NCI-H82 (cell line): ENCODE results near the gene KCTD16.
A peak's percentile ranks its signal among the peaks of the same experiment; 100 is the strongest.

ENCODE experiments used
- DNase-seq: peaks from one replicate; lab custom pipeline; 2025; lab: John Stamatoyannopoulos, UW

Gene KCTD16

DNA sequence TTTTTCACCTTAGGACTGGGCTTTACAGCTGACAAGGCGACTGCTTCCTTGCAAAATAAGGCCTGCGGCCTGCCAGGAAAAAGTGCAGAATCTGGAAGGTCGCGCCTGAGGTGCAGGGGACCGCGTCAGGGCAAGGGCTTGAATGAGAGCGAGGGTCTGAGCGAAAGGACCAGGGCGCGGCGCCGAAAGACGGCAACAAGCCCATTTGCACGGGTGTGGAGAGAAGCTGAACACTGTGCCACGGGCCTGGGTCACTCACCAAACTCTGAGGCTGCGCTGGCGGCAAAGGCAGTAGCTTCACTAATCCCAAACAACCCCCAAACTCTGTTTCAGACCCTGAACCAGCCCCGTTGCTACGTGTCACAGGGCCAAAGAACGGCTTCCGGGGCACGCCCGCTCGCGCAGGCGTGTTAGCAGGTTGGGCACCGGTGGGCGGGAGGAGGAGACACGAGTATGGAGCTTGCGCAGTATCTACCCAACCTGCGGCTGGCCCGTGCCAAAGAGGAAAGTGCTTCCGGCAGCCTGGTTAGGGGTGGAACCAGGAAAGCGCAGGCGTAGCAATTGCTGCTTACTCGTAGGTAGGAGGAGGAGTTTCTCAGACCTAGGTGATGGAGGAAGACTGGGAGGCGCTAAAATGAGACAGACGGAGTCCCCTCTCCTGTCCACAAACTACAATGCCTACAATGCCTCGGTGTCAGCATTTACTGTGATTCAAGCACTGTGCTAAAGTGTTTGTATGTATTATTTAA lies at the start of gene KCTD16, which contains the start of gene YIPF5:
KCTD16 (plus strand) TSS at position 598 of the 749 bp plus-strand sequence.
YIPF5 (minus strand) TSS at position 384 of the 749 bp plus-strand sequence. CDS start 704 bp downstream, outside the sequence.
- peak; percentile 98 for DNase-seq

DNA sequence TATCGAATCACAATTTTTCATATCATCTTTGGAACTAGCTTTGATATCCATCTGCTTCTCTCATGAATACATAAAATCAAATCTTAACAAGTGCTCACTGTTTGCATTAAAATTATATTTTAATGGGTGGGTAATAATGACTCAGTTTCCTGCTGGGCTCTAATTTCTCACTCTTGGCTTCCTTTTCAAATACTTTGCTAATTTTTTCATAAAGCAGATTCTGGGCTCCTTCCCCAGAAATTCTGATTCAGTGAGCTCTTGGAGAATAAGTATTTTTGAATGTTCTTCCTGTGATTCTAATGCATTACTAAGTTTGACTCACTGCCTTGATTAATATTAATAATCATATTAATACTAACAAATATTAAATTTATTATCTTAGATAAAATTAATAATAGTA lies 49.1 kb upstream of the KCTD16 start:
- DNase-seq = no peak

DNA sequence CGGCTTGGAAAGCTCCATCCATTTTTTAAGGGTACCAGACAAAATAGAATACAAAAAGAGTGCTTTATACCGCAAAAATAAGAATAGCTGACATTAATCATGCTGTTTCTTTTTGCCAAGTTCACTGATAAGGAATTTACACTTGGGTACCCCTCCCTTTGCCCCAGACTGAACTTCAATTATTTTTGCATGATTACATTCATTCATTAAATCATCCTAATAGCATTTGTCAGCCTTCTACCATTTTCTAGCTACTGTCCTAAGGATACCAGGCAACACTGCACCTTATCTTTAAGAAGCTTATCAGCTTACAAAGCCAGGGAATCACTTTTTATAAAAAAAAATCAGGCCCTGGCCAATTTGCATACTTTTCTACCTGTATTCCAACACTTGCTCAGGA lies 48.6 kb upstream of the KCTD16 start:
- peak; percentile 82 for DNase-seq

DNA sequence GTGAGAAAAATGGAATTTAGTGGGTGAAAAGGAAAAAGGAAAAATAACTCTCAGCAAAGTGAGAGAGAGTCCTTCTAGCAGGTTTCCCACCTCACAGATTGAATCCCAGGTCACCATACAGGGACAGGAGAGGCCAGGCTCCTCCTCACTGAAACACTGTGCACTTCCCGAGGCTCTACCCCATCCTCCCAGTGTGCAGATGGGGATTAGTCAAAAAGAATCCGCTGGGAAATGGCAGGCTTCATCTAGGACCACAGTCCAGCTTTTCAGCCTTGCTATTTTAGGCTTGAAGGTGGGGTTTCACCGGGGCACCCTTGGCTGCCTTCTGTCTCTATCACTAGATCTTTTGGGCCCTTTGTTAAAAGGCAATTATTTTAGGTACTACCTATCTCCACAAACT lies 48.0 kb upstream of the KCTD16 start:
- peak; percentile 93 for DNase-seq

DNA sequence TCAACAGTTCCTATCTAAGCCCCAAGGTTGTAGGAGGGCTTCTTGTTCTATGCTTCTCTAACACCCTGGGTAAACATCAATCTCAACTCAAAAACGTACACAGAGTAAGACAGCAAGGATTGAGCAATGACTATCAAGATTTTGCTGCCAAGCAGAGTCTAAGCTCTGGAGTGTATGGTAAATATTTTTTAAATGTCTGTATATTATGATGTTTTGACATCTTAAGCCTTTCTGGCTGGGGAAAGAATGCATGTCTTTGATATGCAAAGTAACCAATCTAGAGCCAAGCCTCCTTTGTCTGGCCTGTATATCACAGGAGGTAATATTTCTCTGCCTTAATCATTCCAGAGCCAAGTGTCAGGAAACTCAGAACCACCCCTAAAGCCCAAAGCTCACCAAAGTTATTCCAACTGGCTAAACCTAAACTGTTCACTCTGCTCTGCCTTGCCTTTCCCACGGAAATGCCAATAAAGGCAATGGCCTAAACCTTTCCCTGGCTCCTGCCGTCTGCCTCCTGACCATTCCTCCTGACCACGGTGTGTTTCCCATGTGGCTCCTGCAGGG lies 45.4 kb upstream of the KCTD16 start:
- no peak for DNase-seq

DNA sequence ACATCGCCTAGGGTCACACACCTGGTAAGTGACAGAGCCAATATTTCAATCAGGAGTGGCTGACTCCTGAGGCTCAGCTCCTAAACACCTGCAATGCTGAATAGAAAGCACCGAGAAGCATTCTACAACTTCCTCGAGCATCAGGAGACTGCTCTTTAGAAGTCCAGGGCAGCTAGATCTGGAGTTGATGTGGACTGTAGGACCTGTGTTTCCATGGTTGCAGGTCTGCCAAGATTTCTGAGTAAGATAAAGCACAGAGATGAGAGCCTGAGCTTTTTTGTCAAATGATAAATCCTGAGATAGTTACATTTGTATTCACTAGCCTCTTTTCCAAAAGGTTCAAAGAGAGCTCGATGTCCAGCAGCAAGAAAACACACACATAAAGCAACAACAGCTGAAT lies 44.0 kb upstream of the KCTD16 start:
- no peak for DNase-seq

DNA sequence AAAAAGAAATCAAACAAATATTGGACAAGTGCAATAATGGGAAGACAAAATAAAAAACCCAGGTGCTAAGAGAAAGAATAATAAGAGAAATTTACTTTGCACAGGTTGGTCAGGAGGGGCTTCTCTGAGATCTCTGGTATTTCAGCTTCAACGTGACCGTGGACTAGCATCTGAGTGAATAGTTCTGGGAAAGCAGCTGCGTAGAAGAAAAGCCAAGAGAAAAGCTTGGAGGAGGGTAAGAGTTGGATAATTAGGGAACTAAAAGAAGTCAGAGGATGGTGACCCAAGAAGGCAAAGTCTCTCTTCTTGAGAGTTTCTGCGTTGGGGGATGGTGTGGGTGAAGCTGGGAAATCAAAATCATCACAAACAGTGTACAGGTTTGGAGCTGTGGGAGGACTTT lies 41.8 kb upstream of the KCTD16 start:
- no peak for DNase-seq

DNA sequence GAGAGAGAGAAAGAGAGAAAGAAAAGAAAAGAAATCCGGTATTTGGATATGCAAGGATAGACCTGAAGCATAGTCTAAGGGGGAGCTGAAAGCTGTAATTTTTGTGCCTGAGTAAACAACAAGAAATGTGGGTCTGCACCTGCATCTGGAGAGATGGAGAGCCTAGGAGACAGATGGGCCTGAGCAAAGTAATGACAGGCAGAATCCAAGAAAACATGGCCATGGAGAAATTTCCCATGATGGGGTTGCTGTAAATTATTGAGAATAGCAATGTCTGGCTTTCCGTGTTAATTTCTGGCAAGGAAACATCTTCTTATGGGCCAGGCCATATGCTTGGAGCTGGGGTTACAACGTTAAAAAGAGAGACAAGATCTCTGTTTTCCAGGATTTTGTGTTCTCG lies 40.4 kb upstream of the KCTD16 start:
- DNase-seq = no peak

DNA sequence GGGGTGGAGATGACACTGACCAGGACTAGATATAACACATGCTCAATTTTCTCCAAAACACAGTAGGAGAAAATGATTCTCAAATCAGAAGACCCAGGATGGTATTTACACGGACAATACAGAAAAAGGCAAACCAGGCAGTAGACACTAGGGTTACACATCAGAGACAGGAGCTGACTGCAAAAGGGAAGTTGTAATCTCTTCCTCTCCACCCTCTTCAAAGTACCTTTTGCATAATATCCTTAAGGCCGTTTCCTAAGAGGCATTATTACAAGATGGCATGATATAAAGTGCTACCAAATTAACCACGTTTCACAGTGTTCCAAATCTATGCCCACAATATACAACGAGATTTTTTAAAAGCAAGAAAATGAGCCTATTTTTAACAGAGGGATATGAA lies 39.4 kb upstream of the KCTD16 start:
- DNase-seq = no peak

DNA sequence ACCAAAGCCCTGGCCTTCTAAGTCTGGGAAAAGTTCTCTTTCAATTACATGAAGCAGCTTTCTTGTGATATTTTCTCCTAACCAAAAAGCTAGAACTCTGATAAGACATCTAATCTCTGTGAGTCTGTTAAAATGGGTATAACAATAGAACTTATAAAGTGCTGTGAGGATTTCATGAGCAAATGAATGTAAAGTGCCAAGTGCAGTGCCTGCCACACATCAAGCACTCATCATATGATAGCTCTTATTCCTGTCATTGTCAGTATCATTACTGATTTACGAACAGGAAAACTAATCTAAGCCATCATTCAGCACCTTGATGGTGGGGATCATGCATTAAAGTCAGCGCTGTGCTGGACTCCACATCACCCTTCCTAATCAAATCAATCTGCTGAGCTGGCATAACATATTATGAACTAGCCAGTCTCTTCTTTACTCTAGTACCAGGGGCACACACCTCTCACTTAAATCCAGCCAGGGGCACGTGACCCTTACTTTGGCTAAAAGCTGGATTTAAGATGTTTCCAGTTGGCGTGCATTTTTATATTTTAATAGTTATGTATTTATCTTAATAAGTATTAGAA lies 37.5 kb upstream of the KCTD16 start:
- DNase-seq = no peak

DNA sequence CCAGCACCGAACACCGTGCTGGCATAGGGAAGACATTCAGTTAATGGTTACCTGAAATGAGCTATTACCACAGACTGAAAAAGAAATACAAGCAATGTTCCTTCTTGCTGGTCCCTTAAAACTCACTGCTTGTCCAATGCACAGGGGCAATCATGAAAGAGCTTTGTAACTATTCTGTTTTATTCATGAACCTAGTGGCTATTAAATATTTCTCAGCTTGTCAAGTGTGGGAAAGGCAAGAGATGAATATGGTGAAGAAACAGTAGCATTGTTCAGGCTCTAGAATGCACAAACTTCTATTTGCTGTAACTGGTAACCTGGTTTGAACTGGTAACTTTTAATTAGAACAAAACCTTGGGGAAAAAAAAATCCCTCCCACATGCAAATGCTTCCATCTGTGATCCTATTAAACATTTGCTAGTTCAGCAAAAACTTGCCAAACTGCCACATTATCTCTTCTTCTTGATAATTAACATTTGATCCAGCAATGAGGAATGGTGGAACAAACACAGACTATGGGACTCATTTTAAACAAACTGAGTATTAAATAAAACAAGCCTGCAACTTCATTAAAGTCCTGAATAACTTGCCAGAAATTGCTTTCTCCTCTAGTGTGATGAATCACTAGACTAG lies 36.4 kb upstream of the KCTD16 start:
- DNase-seq = no peak

DNA sequence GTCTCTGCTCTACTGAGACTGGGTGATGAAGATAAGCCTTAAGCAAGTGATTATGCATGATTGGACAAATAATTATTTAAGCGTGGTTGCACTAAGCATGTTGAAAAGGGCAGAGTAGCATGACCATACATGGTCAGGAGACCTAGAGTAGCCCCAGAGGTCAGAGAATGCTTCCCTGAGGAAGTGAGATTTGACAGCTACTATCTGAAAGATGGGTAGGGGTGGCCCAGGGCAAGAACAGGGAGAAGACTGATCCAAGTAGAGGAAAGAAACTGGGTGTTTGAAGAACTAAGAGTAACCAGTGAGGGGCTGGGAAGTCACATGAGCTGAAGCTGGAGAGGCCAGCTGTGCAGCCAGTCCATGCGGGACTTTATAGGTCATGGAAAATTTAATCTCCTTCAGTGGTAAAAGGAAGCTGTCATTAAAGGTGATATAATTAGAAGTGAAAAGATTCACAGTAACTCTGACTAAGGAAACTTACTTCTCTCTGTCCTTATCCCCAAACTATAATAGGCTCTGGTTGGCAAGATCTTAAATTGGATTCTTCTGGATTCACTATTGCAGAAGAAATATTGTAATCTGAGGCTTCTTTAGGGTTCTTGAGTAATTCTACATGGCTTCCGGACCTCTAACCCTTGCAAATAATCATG lies 35.4 kb upstream of the KCTD16 start:
- DNase-seq = no peak

DNA sequence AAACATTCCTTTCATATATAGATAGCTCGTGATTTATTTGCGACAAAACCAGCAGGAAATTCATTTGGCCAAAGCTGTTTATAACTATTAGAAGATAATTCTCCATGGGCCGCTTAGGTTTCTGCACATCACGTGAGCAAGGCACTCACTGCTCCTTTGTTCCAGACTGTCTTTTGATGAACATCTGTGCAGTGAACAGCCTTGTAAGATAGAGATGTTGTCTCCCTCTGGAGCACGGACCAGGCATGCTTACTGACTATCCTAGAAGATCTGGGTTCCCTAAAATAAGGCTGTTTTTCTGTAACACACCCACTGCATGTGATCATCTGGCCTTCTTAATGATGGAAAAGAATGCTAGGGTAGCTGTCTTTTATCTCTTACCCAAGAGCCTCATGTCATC lies 31.1 kb upstream of the KCTD16 start:
- peak; percentile 29 for DNase-seq

DNA sequence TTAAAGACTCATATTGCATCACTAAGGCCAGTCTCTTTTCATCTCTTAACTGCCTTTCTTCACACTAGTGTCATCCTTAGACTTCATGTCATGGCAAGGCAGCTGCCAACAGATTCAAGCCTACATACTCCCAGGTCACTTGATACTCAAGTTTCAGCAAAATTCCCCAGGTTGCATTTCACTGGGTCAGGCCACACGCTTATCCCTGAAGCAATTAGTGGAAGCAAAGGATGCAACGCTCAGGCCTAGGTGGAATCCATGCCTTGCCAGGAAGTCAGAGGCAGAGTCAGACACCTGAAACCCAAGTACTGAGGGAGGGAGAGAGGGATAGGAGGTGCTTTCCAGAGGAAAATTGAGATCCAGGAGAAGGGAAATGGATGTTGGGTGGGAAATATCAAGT lies 29.1 kb upstream of the KCTD16 start:
- no peak for DNase-seq

DNA sequence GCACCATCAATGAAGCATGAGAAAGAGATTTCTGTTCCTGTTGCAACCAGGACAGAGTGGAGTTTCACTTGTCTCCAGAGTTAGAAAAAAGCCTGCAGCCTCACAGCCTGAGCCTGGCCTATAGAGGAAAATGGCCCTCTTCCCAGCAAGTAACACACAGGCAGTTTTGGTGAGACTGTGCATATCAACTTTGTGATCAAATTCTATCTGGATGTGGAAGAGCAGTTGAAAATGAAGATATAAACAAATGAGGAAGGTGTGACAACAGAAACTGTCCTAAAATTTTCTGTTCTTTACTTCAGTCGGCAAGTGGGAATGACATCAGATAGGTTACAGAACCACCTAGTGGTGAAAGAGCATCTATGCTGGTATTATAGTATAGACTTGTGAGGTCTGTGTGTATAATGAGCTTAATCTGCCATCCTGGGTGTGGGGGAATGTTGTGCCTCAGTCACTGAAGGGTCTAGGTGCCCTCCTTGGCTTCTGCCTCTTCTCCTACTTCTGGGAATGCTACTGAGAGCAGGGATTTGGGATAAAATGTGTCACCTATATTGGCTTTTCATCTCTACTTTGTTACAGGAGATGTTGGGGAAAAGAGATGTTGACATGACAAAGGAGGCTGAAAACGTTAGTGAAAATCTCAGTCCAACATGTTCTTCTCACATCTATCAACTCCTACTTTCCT lies 28.4 kb upstream of the KCTD16 start:
- peak; percentile 82 for DNase-seq

DNA sequence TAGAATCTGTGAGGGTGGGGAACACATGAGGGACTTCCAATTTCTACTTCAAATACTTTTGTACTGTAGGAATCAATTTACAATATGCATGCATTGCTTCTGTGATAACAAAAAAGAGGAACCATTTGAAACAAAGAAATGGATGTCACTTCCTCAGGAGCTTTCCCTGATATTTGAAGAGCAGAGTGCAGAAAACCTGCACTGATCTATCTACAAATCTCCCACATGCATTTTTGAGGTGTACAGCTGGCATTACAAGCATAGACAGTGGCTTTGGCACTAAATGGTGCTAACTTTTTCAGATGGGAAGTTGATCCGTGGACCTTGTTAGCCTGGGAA lies 27.9 kb upstream of the KCTD16 start:
- no peak for DNase-seq

DNA sequence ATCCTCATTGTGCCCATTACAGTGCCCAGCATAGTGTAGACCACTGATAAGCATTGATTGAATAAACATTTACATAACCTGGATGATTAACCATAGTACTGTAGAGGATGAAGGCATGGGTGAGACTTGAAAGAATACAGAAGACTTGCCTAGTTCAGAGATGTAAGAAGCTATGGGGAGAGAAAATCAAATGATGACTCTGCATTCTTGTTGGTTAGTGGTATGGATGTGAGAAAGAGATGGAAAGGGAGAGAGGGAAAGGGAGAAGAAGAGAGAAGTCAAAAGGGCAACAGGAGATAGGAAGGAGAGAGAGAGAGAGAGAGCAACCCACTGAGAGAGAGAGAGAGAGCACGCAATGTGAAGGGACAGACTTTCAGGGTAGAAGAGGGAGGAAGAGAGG lies 27.0 kb upstream of the KCTD16 start:
- no peak for DNase-seq

DNA sequence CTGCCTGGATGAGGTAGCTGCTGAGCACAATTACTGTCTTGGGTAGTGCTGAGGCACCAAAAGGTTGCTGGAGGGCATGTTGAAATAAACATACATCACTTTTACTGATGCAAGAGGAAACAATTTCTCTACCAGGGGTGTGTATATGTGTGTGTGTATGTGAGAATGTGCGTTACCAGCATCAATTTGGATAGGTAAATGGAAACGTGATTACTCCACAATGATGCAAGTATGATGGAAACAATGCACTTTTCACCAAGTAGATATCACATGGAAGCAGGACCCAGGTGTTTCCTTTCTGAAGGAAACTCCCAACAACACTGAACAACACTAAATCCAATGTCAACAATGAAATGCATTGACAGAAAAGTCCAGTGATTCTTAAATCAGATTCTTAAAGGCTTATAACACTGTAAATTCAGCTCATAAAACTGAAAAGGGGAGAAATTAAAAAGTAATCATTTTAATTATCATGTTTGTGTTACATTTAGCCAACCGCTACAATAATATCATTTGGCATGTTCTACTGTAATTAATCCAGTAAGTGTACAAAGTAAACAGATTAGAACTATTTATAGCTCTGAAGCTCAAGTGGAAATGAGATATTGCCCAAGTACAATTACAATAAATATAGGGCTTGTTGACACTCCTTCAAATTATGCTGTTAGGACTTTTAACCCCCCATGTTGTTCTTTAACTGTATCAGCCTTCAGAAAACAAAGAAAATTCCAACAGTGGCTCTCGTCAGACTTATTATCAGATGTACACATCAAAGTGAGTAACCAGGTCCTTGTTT lies 25.5 kb upstream of the KCTD16 start:
- DNase-seq = peak; percentile 39

DNA sequence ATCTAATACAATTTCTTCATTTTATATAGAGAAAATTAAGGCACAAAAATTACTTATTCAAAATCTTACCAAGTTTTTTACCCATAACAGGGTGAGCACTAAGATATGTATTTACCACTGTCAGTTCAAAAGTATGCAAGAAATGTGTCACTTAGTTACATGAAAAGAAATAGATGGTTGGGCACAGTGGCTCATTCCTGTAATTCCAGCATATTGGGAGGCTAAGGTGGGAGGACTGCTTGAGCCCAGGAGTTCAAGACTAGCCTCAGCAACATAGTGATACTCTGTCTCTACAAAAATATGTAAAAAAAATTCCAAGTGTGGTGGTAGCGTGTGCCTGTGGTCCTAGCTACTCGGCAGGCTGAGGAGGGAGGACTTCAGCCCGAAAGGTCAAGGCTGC lies 19.6 kb upstream of the KCTD16 start:
- DNase-seq = no peak

DNA sequence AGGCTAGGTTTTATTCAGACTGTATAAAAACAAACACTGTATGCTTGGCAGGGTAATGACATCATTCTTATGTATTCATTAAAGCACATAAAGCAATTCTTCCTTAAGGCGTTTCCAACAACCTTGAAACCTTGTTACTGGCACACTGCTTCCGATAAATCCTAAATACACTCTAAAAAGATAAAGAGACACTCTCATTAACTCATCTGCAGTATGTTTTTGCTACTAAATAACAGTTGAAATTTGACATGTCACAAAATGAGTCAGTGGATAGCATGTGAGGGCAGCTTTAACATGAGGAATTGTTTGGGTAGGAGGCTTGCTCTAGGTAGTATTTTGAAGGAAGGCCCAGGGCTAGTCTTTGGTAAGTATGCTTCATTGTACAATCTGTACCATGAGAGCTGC lies 13.9 kb upstream of the KCTD16 start:
- no peak for DNase-seq

DNA sequence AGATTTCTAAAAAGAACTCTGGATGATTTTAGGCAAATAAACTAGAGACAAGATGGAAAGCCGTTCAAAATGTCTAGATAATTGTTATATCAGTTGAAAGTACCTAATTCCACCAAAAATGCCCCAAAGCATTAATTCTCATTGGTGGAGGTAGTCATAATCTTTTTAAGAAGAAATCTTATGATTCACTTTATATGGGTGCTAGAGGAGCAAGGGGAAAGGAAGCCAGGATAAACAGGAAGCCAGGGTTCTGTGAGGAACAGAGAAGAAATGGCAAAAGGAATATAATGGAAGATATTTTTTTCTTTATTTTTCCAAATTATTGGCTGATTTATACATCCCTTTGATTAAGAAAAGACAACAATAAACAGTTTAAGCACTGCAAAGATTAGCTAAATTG lies 8.0 kb upstream of the KCTD16 start:
- DNase-seq = no peak
